HepG2 (cell line): ENCODE measurements around the gene SFT2D2. TPM values are rescaled to one million over a fixed set of nuclear protein-coding genes. Genes with fewer than 3 reads are reported as not detected.
A peak's percentile ranks its signal among the peaks of the same experiment; 100 is the strongest.

Experiments
- HIVEP1 ChIP-seq: sonication (generic); formaldehyde crosslinking; IDR thresholded peaks from 2 replicates; pipeline ENCODE4 v1.4.0; 2020; ENCODE audit warnings: mild to moderate bottlenecking, missing genetic modification reagents
- HOXA3 ChIP-seq: sonication (generic); formaldehyde crosslinking; IDR thresholded peaks from 2 replicates; pipeline ENCODE4 v1.5.0; 2020; ENCODE audit warnings: missing genetic modification reagents
- KDM2A ChIP-seq: sonication (generic); formaldehyde crosslinking; IDR thresholded peaks from 2 replicates; pipeline ENCODE4 v1.4.0; 2020; ENCODE audit warnings: low read depth, missing genetic modification reagents, borderline replicate concordance
- LRRFIP1 ChIP-seq: sonication (generic); formaldehyde crosslinking; conservative IDR thresholded peaks from 2 replicates; pipeline ENCODE4 v1.4.0; 2020; ENCODE audit warnings: missing genetic modification reagents
- POLR2A ChIP-seq, 2 experiments: IDR thresholded peaks; 2 replicates each; pipeline ENCODE4 v1.6.1; 2011; ENCODE audit warnings: low read depth in 2 of 2, low read length in 2 of 2, mild to moderate bottlenecking in 1 of 2, moderate library complexity in 1 of 2; ENCODE audit not compliant: insufficient read depth in 1 of 2
- TCF12 ChIP-seq, 2 experiments: fragments of 450-650 bp in 1 of 2; sonication (generic) in 1 of 2; formaldehyde crosslinking in 1 of 2; IDR thresholded peaks; 2 replicates each; pipeline versions ENCODE4 v1.6.1 to v1.8.0; 2017 to 2022; ENCODE audit warnings: antibody characterized with exemption in 1 of 2, mild to moderate bottlenecking in 1 of 2, missing genetic modification reagents in 1 of 2, moderate library complexity in 1 of 2
- THAP11 ChIP-seq: IDR thresholded peaks from 2 replicates; pipeline ENCODE4 v1.6.1; 2016; ENCODE audit warnings: missing biosample characterization, missing genetic modification reagents
- ZBTB40 ChIP-seq, 2 experiments: fragments of 450-650 bp in 1 of 2; sonication (generic) in 1 of 2; formaldehyde crosslinking in 1 of 2; IDR thresholded peaks; 2 replicates each; pipeline versions ENCODE4 v1.6.1 to v1.8.0; 2016 to 2022; ENCODE audit warnings: antibody characterized with exemption in 1 of 2, mild to moderate bottlenecking in 1 of 2, missing genetic modification reagents in 1 of 2
- ZFYVE20 ChIP-seq: sonication (generic); formaldehyde crosslinking; IDR thresholded peaks from 2 replicates; pipeline ENCODE4 v1.8.0; 2023; ENCODE audit warnings: low read depth, mild to moderate bottlenecking, moderate library complexity, missing genetic modification reagents, borderline replicate concordance
- ZNF256 ChIP-seq: sonication (generic); formaldehyde crosslinking; conservative IDR thresholded peaks from 2 replicates; pipeline ENCODE4 v1.4.0; 2020; ENCODE audit warnings: missing genetic modification reagents
- ZNF296 ChIP-seq: sonication (generic); formaldehyde crosslinking; conservative IDR thresholded peaks from 2 replicates; pipeline ENCODE4 v1.5.0; 2020; ENCODE audit warnings: mild to moderate bottlenecking, missing genetic modification reagents
- ZNF414 ChIP-seq: sonication (generic); formaldehyde crosslinking; IDR thresholded peaks from 2 replicates; pipeline ENCODE4 v1.5.0; 2020; ENCODE audit warnings: missing genetic modification reagents
- ZNF564 ChIP-seq: sonication (generic); formaldehyde crosslinking; IDR thresholded peaks from 2 replicates; pipeline ENCODE4 v1.8.1; 2023; ENCODE audit warnings: mild to moderate bottlenecking, missing genetic modification reagents
- ZNF619 ChIP-seq: sonication (generic); formaldehyde crosslinking; IDR thresholded peaks from 2 replicates; pipeline ENCODE4 v1.4.0; 2020; ENCODE audit warnings: mild to moderate bottlenecking, missing genetic modification reagents
- ZSCAN22 ChIP-seq: sonication (generic); formaldehyde crosslinking; IDR thresholded peaks from 2 replicates; pipeline ENCODE4 v1.4.0; 2020; ENCODE audit warnings: mild to moderate bottlenecking, missing genetic modification reagents
- polyA plus RNA-seq, 8 experiments: library from polyadenylated mRNA; depleted of rRNA in 3 of 8; stranded (reverse) in 7 of 8; unstranded in 1 of 8; fragments of >200 nt; fragmentation: Illumina TruSeq in 4 of 8; extraction: Trizol in 4 of 8; gene quantifications; 2 replicates each; pipeline versions ENCODE4 v1.2.1 to v1.2.3, GENCODE V29; 2011 to 2016; ENCODE audit warnings: low read depth in 4 of 8, missing spikeins in 1 of 8, mixed read lengths in 1 of 8; ENCODE audit not compliant: insufficient read depth in 1 of 8
- total RNA-seq, 5 experiments: library from RNA; depleted of rRNA; stranded (reverse); fragments of >200 nt; fragmentation: Illumina TruSeq; extraction: Trizol; gene quantifications; 2 replicates each; pipeline ENCODE4 v1.2.3, GENCODE V29; 2016; ENCODE audit warnings: low read depth in 1 of 5

SFT2D2 gene
- total and polyA plus RNA-seq, 2 of the 13 experiments (the other 11 are each of a cell fraction or from before 2014, with no cell fraction given): 10.0 to 28.8 TPM

GRCh38 chr1:168178638-168179437 lies 47.0 kb upstream of the SFT2D2 start, which contains the start of gene TIPRL (continued):
- TF ChIP-seq THAP11 (CRISPR knock-in tag): peak; percentile 93
- TF ChIP-seq LRRFIP1 (CRISPR knock-in tag): no peak
- peak; percentile 90 for TF ChIP-seq KDM2A
- no peak for TF ChIP-seq ZNF619 (CRISPR knock-in tag)
- no peak for TF ChIP-seq ZFYVE20 (CRISPR knock-in tag)
- TF ChIP-seq ZNF256: no peak
- 0 out of 2 replicates have a peak, but pooled peaks have one; percentile 72 for TF ChIP-seq ZNF414 (CRISPR knock-in tag)
- no peak for TF ChIP-seq HIVEP1 (CRISPR knock-in tag)
- TF ChIP-seq ZBTB40 (IDR thresholded peaks at IDR 0.05): peak; percentile 30
- TF ChIP-seq ZBTB40 (CRISPR knock-in tag; IDR thresholded peaks at IDR 0.05): peak; percentile 70; the same call in 1 of the 2 replicates
- peak; percentile 88 for TF ChIP-seq HOXA3
- peak; percentile 67 to 70 for TF ChIP-seq POLR2A (IDR thresholded peaks at IDR 0.05; ENCODE audit: insufficient read depth in 1 of 2, low read depth in 2 of 2, low read length in 2 of 2)
- TF ChIP-seq TCF12 (IDR thresholded peaks at IDR 0.05): no peak
- TF ChIP-seq TCF12 (CRISPR knock-in tag; IDR thresholded peaks at IDR 0.05): 0 out of 2 replicates have a peak, but pooled peaks have one; percentile 58
- TF ChIP-seq ZNF564: no peak
- no peak for TF ChIP-seq ZSCAN22 (CRISPR knock-in tag)
- no peak for TF ChIP-seq ZNF296 (CRISPR knock-in tag)
